ENCODE data around the gene SPEM2.

Gene SPEM2

DNA sequence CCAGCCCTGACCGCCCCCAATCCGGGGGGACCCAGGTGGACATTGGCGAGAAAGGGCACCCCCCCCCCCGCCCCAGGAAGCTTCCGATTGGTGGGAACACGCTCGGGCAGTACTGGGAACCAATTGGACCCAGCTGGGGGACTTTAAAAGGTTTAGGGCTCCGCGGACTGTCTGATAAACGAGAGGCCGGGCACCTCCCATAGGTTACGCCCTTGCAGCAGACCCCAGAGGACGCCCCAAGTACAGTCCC, 21.8 kb upstream of the SPEM2 start:
- peak overlapping the region; percentile 67 for H3K27ac ChIP-seq (ENCODE audit: insufficient read depth, low read length, poor library complexity, severe bottlenecking)
- H3K4me1 ChIP-seq (ENCODE audit: control insufficient read depth, insufficient read depth, low read length, poor library complexity, severe bottlenecking), result peaks cover 19% of the 10 kb centered on the region
- no peaks in the 10 kb centered on the region for H3K27me3 ChIP-seq (replicated peaks; ENCODE audit: control insufficient read depth, insufficient read depth, low read length, poor library complexity, severe bottlenecking)
- DNase-seq, result no peak
- H3K4me3 ChIP-seq (ENCODE audit: insufficient read depth, low read depth, low read length, poor library complexity, severe bottlenecking), result peak overlapping the region; percentile 89
- no peaks in the 10 kb centered on the region for H3K36me3 ChIP-seq (ENCODE audit: control insufficient read depth, insufficient read depth, low read length)
- no peaks in the 10 kb centered on the region for H3K9me3 ChIP-seq (ENCODE audit: control insufficient read depth, low read length)

DNA sequence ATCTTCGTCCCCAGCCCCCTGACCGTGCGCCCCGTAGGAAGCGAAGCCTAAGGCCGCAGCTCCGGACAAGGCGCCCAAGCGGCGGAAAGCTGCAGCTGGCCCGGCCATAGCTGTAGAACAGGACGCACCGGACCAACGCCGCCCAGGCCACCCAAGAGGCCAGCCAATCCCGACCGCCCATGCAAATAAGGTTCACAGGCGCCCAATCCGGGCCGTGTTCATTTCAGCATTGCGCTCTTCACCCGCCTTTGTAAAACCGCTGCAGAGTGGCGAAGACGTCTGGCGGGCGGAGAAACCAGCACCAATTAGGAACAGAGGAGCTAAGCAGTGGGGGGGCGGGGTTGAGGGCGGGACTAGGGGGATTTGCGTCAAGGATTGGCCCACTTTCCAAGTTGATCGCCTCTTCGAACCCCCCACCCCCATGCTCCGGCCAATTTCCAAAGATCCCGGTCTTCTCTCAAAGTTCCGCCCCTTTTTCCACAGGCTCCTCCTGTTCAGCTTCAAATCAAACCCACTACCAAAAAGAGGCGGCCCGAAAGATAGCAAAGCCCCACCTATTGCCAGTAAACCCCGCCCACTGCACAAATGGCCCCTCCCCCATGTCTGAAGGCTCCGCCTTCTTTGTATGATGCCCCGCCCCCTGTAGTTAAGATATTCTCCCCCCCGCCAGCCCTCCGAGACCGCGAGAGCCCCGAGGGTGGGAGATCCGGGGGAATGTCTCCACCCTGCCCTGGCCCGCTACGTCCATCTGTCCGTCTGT, 21.3 kb upstream of the SPEM2 start, which contains the start of gene TMEM256:
Gene TMEM256, minus strand, starts transcription at position 121 of the 760 bp plus-strand sequence. Its CDS starts 13 bp downstream, at position 108.
- Histone ChIP-seq H3K27me3 (replicated peaks; ENCODE audit: control insufficient read depth, insufficient read depth, low read length, poor library complexity, severe bottlenecking) (no peaks in the 10 kb centered on the region), H3K27ac (ENCODE audit: insufficient read depth, low read length, poor library complexity, severe bottlenecking) (peak within 1 kb of the TSS; percentile 67), H3K4me3 (ENCODE audit: insufficient read depth, low read depth, low read length, poor library complexity, severe bottlenecking) (peak within 1 kb of the TSS; percentile 89), H3K4me1 (ENCODE audit: control insufficient read depth, insufficient read depth, low read length, poor library complexity, severe bottlenecking) (peaks cover 19% of the 10 kb centered on the region), H3K36me3 (ENCODE audit: control insufficient read depth, insufficient read depth, low read length) (no peaks in the 10 kb centered on the region), H3K9me3 (ENCODE audit: control insufficient read depth, low read length) (no peaks in the 10 kb centered on the region)
- DNase-seq, result peak; percentile 94 to 96 (median 95)

DNA sequence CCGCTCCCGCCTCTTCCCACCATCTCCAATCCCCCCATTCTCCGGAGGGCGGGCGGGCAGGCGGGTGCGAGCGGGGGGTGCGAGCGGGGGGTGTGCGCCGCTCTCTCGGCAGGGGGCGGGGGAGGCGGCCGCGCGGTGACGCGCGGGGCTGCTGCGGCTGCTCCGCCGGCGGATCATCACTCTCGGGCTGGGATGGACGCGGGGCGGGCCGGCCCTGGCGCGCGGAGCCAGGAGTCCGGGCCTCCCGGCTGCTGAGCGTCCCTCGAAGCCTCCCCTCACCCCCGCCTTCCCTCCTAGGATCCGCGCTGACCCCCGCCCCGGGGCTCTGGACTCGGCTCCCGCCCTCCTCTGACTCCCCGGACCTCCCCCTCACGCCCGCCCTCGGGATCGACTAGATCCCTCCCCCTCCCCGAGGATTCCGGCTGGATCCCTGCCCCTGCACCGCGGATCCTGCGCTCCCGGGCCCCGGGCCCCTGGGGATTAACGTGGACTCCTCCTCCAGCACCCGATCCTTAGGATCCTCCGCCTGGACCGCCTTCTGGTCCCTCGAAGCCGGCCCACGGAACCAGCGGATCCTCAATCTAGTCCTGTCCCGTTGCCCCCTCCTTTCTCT, 20.6 kb upstream of the SPEM2 start:
- DNase-seq, result peak in 2 of 3 donors; percentile 62 to 63
- H3K27me3 ChIP-seq (replicated peaks; ENCODE audit: control insufficient read depth, insufficient read depth, low read length, poor library complexity, severe bottlenecking), result no peaks in the 10 kb centered on the region
- peak overlapping the region; percentile 89 for H3K4me3 ChIP-seq (ENCODE audit: insufficient read depth, low read depth, low read length, poor library complexity, severe bottlenecking)

DNA sequence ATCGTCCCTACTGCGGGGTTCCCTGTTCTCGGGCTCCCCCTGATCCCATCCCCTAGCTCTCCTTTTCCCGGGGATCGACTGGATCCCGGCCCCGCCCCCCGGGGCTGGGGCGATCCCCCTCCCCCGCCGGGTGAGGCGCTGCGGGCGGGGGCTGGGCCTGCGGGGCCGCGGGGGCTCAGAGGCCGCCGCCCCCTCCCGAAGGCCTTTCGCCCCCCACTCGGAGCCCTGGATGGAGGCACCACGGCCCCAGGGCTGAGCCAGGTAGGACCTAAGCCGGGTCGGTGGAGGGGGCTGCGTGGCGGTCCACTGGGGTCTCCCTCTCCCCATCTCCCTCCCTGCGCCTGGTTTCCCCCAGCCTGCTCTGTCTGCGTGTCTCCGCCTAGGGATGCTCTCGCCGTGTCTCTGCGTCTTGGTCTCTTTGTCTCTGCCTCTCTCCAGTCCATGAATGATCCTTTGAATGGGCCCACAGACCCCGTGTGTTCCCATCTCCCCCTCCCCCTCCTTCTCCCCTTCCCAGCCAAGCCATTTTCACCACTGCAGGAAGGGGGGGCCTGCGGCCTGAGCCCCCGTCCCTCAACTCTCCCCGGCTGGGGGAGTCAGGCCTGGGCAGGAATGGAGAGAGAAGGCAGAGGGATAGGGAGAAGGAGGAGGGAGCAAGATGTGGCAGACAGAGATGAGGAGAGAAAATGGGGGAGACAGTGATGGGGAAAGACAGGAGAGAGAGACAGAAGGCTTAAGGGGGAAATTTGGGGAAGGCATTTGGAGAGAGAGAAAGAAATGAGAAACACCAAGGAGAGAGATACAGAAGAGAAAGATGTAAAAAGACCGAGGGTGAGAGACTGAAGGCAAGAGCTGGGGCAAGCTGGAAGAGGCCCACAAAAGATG, 19.8 kb upstream of the SPEM2 start:
- no peaks in the 10 kb centered on the region for H3K36me3 ChIP-seq (ENCODE audit: control insufficient read depth, insufficient read depth, low read length)
- peaks cover 19% of the 10 kb centered on the region for H3K4me1 ChIP-seq (ENCODE audit: control insufficient read depth, insufficient read depth, low read length, poor library complexity, severe bottlenecking)
- peak overlapping the region; percentile 67 for H3K27ac ChIP-seq (ENCODE audit: insufficient read depth, low read length, poor library complexity, severe bottlenecking)
- DNase-seq, result no peak
- H3K4me3 ChIP-seq (ENCODE audit: insufficient read depth, low read depth, low read length, poor library complexity, severe bottlenecking), result peak overlapping the region; percentile 89
- H3K9me3 ChIP-seq (ENCODE audit: control insufficient read depth, low read length), result no peaks in the 10 kb centered on the region
- no peaks in the 10 kb centered on the region for H3K27me3 ChIP-seq (replicated peaks; ENCODE audit: control insufficient read depth, insufficient read depth, low read length, poor library complexity, severe bottlenecking)

More for the DNA sequence above, 20.6 kb upstream of the SPEM2 start:
- Histone ChIP-seq H3K27ac (ENCODE audit: insufficient read depth, low read length, poor library complexity, severe bottlenecking) (peak overlapping the region; percentile 67), H3K9me3 (ENCODE audit: control insufficient read depth, low read length) (no peaks in the 10 kb centered on the region), H3K4me1 (ENCODE audit: control insufficient read depth, insufficient read depth, low read length, poor library complexity, severe bottlenecking) (peaks cover 19% of the 10 kb centered on the region), H3K36me3 (ENCODE audit: control insufficient read depth, insufficient read depth, low read length) (no peaks in the 10 kb centered on the region)

DNA sequence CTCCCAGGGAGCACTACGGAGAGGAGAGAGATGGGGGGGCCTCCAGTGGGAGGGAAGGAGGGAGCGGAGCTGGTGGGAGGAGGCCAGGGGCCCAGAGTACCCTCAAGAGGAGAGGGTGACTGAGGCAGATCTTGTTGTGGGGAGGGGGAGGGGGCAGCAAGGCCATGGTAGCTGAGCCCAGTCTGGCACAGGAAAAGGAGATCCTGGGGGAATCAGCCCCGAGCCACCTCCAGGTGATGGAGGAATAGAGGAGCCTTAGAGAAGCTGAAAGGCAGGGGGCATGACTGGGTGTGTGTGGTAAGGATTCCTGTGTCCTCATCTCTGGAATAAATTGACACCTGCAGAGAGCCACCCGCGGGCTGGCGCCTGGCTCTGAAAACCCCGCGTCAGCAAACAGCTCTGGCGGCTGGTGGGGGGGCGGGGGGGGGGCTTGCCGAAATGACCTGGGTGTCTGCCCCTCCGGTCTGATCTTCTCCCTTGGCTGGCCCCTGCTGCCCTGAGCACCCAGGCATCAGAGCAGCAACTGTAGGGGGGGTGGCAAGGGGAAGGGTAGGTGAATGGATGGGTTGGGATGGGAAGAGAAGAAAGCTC, 19.1 kb upstream of the SPEM2 start:
- H3K4me1 ChIP-seq (ENCODE audit: control insufficient read depth, insufficient read depth, low read length, poor library complexity, severe bottlenecking), result peaks cover 19% of the 10 kb centered on the region
- H3K4me3 ChIP-seq (ENCODE audit: insufficient read depth, low read depth, low read length, poor library complexity, severe bottlenecking), result no peak overlapping the region
- no peaks in the 10 kb centered on the region for H3K36me3 ChIP-seq (ENCODE audit: control insufficient read depth, insufficient read depth, low read length)
- H3K27ac ChIP-seq (ENCODE audit: insufficient read depth, low read length, poor library complexity, severe bottlenecking), result no peak overlapping the region
- no peaks in the 10 kb centered on the region for H3K27me3 ChIP-seq (replicated peaks; ENCODE audit: control insufficient read depth, insufficient read depth, low read length, poor library complexity, severe bottlenecking)
- H3K9me3 ChIP-seq (ENCODE audit: control insufficient read depth, low read length), result no peaks in the 10 kb centered on the region
- DNase-seq, result no peak

DNA sequence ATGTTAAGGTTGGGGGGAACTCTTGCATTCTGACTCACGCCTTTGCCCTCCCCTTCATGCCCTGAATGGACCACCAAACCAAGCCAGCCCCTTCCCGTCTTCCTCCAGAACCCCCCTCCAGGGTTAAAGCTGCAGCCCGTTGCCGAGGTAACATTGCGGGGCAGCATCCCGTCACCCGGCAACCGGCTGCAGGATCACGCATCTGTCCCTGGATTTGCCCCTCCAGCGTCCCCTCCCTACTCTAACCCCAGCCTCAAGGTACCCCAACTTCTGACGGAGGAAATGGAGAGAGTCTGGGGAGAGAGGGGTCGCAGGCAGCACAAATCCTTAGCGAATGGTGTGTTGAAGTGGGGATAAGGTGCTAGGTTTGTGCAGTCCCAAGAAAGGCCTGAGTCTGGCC, 18.3 kb upstream of the SPEM2 start:
- Histone ChIP-seq H3K36me3 (ENCODE audit: control insufficient read depth, insufficient read depth, low read length) (no peaks in the 10 kb centered on the region), H3K27me3 (replicated peaks; ENCODE audit: control insufficient read depth, insufficient read depth, low read length, poor library complexity, severe bottlenecking) (no peaks in the 10 kb centered on the region), H3K4me1 (ENCODE audit: control insufficient read depth, insufficient read depth, low read length, poor library complexity, severe bottlenecking) (peaks cover 19% of the 10 kb centered on the region), H3K27ac (ENCODE audit: insufficient read depth, low read length, poor library complexity, severe bottlenecking) (no peak overlapping the region), H3K4me3 (ENCODE audit: insufficient read depth, low read depth, low read length, poor library complexity, severe bottlenecking) (no peak overlapping the region), H3K9me3 (ENCODE audit: control insufficient read depth, low read length) (no peaks in the 10 kb centered on the region)
- DNase-seq, result no peak

DNA sequence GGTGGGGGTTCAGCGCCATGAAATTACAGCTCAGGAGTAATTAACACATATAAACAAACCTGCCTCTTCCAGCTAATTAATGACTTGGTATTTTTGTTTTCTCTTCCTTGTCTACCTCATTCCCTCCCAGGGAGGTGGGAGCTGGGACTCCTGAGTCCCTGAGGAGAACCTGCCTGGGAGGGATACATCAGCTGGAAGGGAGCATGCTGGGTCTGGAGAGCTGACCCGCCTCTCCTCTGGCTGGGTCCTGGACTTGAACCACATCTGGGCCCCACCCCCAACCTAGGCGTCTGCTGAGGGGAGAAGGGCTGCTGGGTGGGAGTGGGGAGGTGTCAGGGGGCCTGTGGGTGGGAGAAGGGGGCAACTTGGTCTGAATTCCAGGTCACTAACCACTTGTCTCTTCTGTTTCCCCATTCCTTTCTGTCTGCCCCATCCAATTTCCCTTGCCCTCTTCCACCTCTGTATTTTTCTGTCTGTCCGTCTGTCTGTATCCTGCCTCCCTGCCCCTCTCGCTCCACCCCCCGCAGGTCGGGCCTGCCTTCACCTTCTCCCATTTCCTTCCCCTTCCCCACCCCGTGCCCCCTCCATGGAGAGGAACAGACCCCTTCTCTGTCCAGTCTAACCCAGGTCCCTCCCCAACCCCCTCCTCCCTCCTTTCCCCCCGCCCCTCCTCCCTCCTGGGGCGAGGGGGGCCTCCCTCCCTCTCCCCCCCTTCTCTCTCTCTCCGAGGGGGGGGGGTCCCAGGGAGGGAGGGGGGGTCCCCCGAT, 17.7 kb upstream of the SPEM2 start, which contains the start of gene NLGN2:
Gene NLGN2, plus strand, starts transcription at position 361 of the 767 bp plus-strand sequence. CDS start 411 bp downstream, outside the sequence.
- Histone ChIP-seq H3K36me3 (ENCODE audit: control insufficient read depth, insufficient read depth, low read length) (no peaks in the 10 kb centered on the region), H3K27ac (ENCODE audit: insufficient read depth, low read length, poor library complexity, severe bottlenecking) (no peak within 1 kb of the TSS), H3K27me3 (replicated peaks; ENCODE audit: control insufficient read depth, insufficient read depth, low read length, poor library complexity, severe bottlenecking) (no peaks in the 10 kb centered on the region), H3K9me3 (ENCODE audit: control insufficient read depth, low read length) (no peaks in the 10 kb centered on the region), H3K4me1 (ENCODE audit: control insufficient read depth, insufficient read depth, low read length, poor library complexity, severe bottlenecking) (peaks cover 19% of the 10 kb centered on the region), H3K4me3 (ENCODE audit: insufficient read depth, low read depth, low read length, poor library complexity, severe bottlenecking) (no peak within 1 kb of the TSS)
- DNase-seq, result no peak

DNA sequence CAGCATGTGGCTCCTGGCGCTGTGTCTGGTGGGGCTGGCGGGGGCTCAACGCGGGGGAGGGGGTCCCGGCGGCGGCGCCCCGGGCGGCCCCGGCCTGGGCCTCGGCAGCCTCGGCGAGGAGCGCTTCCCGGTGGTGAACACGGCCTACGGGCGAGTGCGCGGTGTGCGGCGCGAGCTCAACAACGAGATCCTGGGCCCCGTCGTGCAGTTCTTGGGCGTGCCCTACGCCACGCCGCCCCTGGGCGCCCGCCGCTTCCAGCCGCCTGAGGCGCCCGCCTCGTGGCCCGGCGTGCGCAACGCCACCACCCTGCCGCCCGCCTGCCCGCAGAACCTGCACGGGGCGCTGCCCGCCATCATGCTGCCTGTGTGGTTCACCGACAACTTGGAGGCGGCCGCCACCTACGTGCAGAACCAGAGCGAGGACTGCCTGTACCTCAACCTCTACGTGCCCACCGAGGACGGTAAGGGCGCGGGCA, 17.1 kb upstream of the SPEM2 start:
- no peaks in the 10 kb centered on the region for H3K36me3 ChIP-seq (ENCODE audit: control insufficient read depth, insufficient read depth, low read length)
- no peak overlapping the region for H3K4me3 ChIP-seq (ENCODE audit: insufficient read depth, low read depth, low read length, poor library complexity, severe bottlenecking)
- H3K4me1 ChIP-seq (ENCODE audit: control insufficient read depth, insufficient read depth, low read length, poor library complexity, severe bottlenecking), result peaks cover 15% of the 10 kb centered on the region
- no peak overlapping the region for H3K27ac ChIP-seq (ENCODE audit: insufficient read depth, low read length, poor library complexity, severe bottlenecking)
- H3K27me3 ChIP-seq (replicated peaks; ENCODE audit: control insufficient read depth, insufficient read depth, low read length, poor library complexity, severe bottlenecking), result no peaks in the 10 kb centered on the region
- no peaks in the 10 kb centered on the region for H3K9me3 ChIP-seq (ENCODE audit: control insufficient read depth, low read length)
- DNase-seq, result no peak

DNA sequence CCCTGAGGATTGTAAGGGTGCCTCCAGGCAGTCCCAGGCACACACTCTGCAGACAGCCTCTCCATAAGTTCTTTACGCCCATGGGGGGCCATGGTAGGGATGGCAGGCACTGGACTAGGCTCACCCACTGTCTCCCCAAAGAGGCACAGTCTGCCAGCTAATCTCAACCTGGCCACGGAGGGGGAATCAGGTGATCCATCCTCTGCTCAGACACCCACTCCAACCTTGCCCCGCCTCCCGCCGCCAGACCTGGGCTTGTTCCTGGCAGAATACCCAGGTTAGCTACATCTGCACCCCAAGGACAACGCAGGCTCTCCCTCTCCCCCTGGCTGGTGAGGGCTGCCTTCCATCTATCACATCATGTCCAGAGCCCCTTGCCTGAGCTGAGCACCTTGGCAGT, 16.6 kb upstream of the SPEM2 start:
- Histone ChIP-seq H3K27me3 (replicated peaks; ENCODE audit: control insufficient read depth, insufficient read depth, low read length, poor library complexity, severe bottlenecking) (no peaks in the 10 kb centered on the region), H3K4me1 (ENCODE audit: control insufficient read depth, insufficient read depth, low read length, poor library complexity, severe bottlenecking) (peaks cover 11% of the 10 kb centered on the region), H3K36me3 (ENCODE audit: control insufficient read depth, insufficient read depth, low read length) (no peaks in the 10 kb centered on the region), H3K9me3 (ENCODE audit: control insufficient read depth, low read length) (no peaks in the 10 kb centered on the region), H3K4me3 (ENCODE audit: insufficient read depth, low read depth, low read length, poor library complexity, severe bottlenecking) (no peak overlapping the region), H3K27ac (ENCODE audit: insufficient read depth, low read length, poor library complexity, severe bottlenecking) (no peak overlapping the region)
- no peak for DNase-seq

All from effector memory CD4-positive, alpha-beta T cell (primary cell).